GM18511 (cell line): Measurements from ENCODE around the gene LRRC28.
"Not testable (repeated sequence)": the region's sequence is repeated elsewhere in the genome, so short reads cannot be mapped to it uniquely, and the experiment has no call there.

Experiments used
- ATAC-seq: cut with Tn5 transposase; IDR thresholded peaks from one replicate; pipeline ENCODE4 v1.9.1; 2021; ENCODE audit warnings: mild to moderate bottlenecking, moderate library complexity; ENCODE audit not compliant: unreplicated experiment

The LRRC28 gene

GRCh38 chr15:99387421-99388168, 136.3 kb downstream of the LRRC28 start:
- no peak for ATAC-seq

GRCh38 chr15:99390667-99391066, 139.4 kb downstream of the LRRC28 start:
- no peak for ATAC-seq

GRCh38 chr15:99393641-99394040, 142.4 kb downstream of the LRRC28 start:
- no peak for ATAC-seq

GRCh38 chr15:99396375-99396774, 145.1 kb downstream of the LRRC28 start:
- ATAC-seq: no peak

GRCh38 chr15:99399061-99399460, 147.8 kb downstream of the LRRC28 start:
- no peak for ATAC-seq

GRCh38 chr15:99399618-99400017, 148.3 kb downstream of the LRRC28 start:
- no peak for ATAC-seq

GRCh38 chr15:99401216-99401615, 149.9 kb downstream of the LRRC28 start:
- ATAC-seq: not testable (repeated sequence)

GRCh38 chr15:99402014-99402729, 150.9 kb downstream of the LRRC28 start:
- no peak for ATAC-seq

GRCh38 chr15:99403597-99403996, 152.3 kb downstream of the LRRC28 start:
- ATAC-seq: no peak

GRCh38 chr15:99404454-99404853, 153.2 kb downstream of the LRRC28 start:
- no peak for ATAC-seq

GRCh38 chr15:99406120-99406519, 154.8 kb downstream of the LRRC28 start:
- ATAC-seq: no peak

GRCh38 chr15:99406716-99407487, 155.6 kb downstream of the LRRC28 start:
- no peak for ATAC-seq

- no peak for ATAC-seq
Measured at GRCh38 chr15:99407716-99408115, 156.4 kb downstream of the LRRC28 start.

GRCh38 chr15:99408236-99409096, 157.2 kb downstream of the LRRC28 start:
- no peak for ATAC-seq

- ATAC-seq: no peak
Measured at GRCh38 chr15:99409097-99409473, 157.8 kb downstream of the LRRC28 start.

- no peak for ATAC-seq
Measured at GRCh38 chr15:99409560-99409959, 158.3 kb downstream of the LRRC28 start.

GRCh38 chr15:99410477-99410876, 159.2 kb downstream of the LRRC28 start:
- ATAC-seq: no peak

GRCh38 chr15:99411234-99411633, 160.0 kb downstream of the LRRC28 start:
- ATAC-seq: no peak

- no peak for ATAC-seq
Measured at GRCh38 chr15:99412082-99412481, 160.8 kb downstream of the LRRC28 start.

- ATAC-seq: no peak
Measured at GRCh38 chr15:99412626-99413025, 161.3 kb downstream of the LRRC28 start.
